GOT3 (cell line): ENCODE measurements around the gene RHOJ.
A peak's percentile ranks its signal among the peaks of the same experiment; 100 is the strongest.
"Not testable (repeated sequence)": the region's sequence is repeated elsewhere in the genome, so short reads cannot be mapped to it uniquely, and the experiment has no call there.

ENCODE experiments used
- DNase-seq: peaks from one replicate; lab custom pipeline; 2025; ENCODE audit warnings: mixed read lengths; lab: John Stamatoyannopoulos, UW

RHOJ gene

GRCh38 chr14:63204407-63205043 lies at the start of gene RHOJ:
Gene RHOJ (plus strand): TSS chr14:63204443. CDS start chr14:63204870, 427 bp downstream.
- no peak for DNase-seq

GRCh38 chr14:63155511-63156185 lies 48.6 kb upstream of the RHOJ start:
- no peak for DNase-seq

- no peak for DNase-seq
Measured at GRCh38 chr14:63157195-63157594, 47.0 kb upstream of the RHOJ start.

GRCh38 chr14:63163306-63163705 lies 40.9 kb upstream of the RHOJ start:
- no peak for DNase-seq

GRCh38 chr14:63164108-63164683 lies 40.0 kb upstream of the RHOJ start:
- no peak for DNase-seq

- DNase-seq, result not testable (repeated sequence)
Measured at GRCh38 chr14:63165267-63165666, 39.0 kb upstream of the RHOJ start.

- no peak for DNase-seq
Measured at GRCh38 chr14:63167044-63167443, 37.2 kb upstream of the RHOJ start.

GRCh38 chr14:63174760-63175191 lies 29.5 kb upstream of the RHOJ start:
- DNase-seq, result no peak

GRCh38 chr14:63175531-63175930 lies 28.7 kb upstream of the RHOJ start:
- no peak for DNase-seq

- no peak for DNase-seq
Measured at GRCh38 chr14:63178912-63179311, 25.3 kb upstream of the RHOJ start.

- DNase-seq, result no peak
Measured at GRCh38 chr14:63179383-63179782, 24.9 kb upstream of the RHOJ start.

GRCh38 chr14:63180011-63180410 lies 24.2 kb upstream of the RHOJ start:
- no peak for DNase-seq

GRCh38 chr14:63182968-63183367 lies 21.3 kb upstream of the RHOJ start:
- DNase-seq, result no peak

- no peak for DNase-seq
Measured at GRCh38 chr14:63186453-63186852, 17.8 kb upstream of the RHOJ start.

GRCh38 chr14:63191211-63191610 lies 13.0 kb upstream of the RHOJ start:
- DNase-seq, result no peak

- DNase-seq, result no peak
Measured at GRCh38 chr14:63192085-63192484, 12.2 kb upstream of the RHOJ start.

GRCh38 chr14:63193236-63193635 lies 11.0 kb upstream of the RHOJ start:
- DNase-seq, result no peak

- DNase-seq, result no peak
Measured at GRCh38 chr14:63200035-63200740, 4.1 kb upstream of the RHOJ start.

GRCh38 chr14:63200767-63201166 lies 3.5 kb upstream of the RHOJ start:
- no peak for DNase-seq

GRCh38 chr14:63203015-63203414 lies 1.2 kb upstream of the RHOJ start:
- no peak for DNase-seq

- peak; percentile 43 for DNase-seq
Measured at GRCh38 chr14:63203618-63204406, 431 bp upstream of the RHOJ start.

- DNase-seq, result no peak
Measured at GRCh38 chr14:63205044-63205575, 867 bp downstream of the RHOJ start.
